Epidermal melanocyte (primary cell): ENCODE measurements around the gene PALM3.
A peak's percentile ranks its signal among the peaks of the same experiment; 100 is the strongest.
"Not testable (repeated sequence)": the region's sequence is repeated elsewhere in the genome, so short reads cannot be mapped to it uniquely, and the experiment has no call there.

Source experiments
- DNase-seq: peaks from one replicate; pipeline ENCODE4 v3.0.0; 2011; ENCODE audit warnings: low spot score; ENCODE audit not compliant: insufficient read length

PALM3 gene

GRCh38 chr19:14059652-14060155, 2.2 kb downstream of the PALM3 start:
- peak; percentile 7 for DNase-seq

- peak; percentile 13 for DNase-seq
Measured at GRCh38 chr19:14059093-14059480, 2.8 kb downstream of the PALM3 start.

- peak; percentile 10 for DNase-seq
Measured at GRCh38 chr19:14058182-14059092, 3.4 kb downstream of the PALM3 start.

GRCh38 chr19:14056741-14057356, 5.0 kb downstream of the PALM3 start:
- peak; percentile 3 for DNase-seq

- DNase-seq, result peak; percentile 5
Measured at GRCh38 chr19:14056069-14056666, 5.7 kb downstream of the PALM3 start.

GRCh38 chr19:14055396-14055795, 6.5 kb downstream of the PALM3 start:
- DNase-seq, result peak; percentile 6

- peak; percentile 6 for DNase-seq
Measured at GRCh38 chr19:14054721-14055120, 7.2 kb downstream of the PALM3 start.

GRCh38 chr19:14054099-14054498, 7.8 kb downstream of the PALM3 start:
- peak; percentile 8 for DNase-seq

- peak; percentile 10 for DNase-seq
Measured at GRCh38 chr19:14053500-14053899, 8.4 kb downstream of the PALM3 start.

- no peak for DNase-seq
Measured at GRCh38 chr19:14053032-14053431, 8.8 kb downstream of the PALM3 start.

- no peak for DNase-seq
Measured at GRCh38 chr19:14052470-14052869, 9.4 kb downstream of the PALM3 start.

GRCh38 chr19:14051980-14052379, 9.9 kb downstream of the PALM3 start:
- DNase-seq, result no peak

- not testable (repeated sequence) for DNase-seq
Measured at GRCh38 chr19:14050961-14051360, 10.9 kb downstream of the PALM3 start.

GRCh38 chr19:14050512-14050911, 11.4 kb downstream of the PALM3 start:
- DNase-seq, result peak; percentile 3

- peak; percentile 20 for DNase-seq
Measured at GRCh38 chr19:14048443-14049153, 13.3 kb downstream of the PALM3 start.

- not testable (repeated sequence) for DNase-seq
Measured at GRCh38 chr19:14047866-14048265, 14.0 kb downstream of the PALM3 start.

GRCh38 chr19:14042659-14043608, 18.9 kb downstream of the PALM3 start:
- DNase-seq, result peak; percentile 67

- no peak for DNase-seq
Measured at GRCh38 chr19:14039181-14039580, 22.7 kb downstream of the PALM3 start.

- no peak for DNase-seq
Measured at GRCh38 chr19:14035706-14036105, 26.2 kb downstream of the PALM3 start.

- DNase-seq, result not testable (repeated sequence)
Measured at GRCh38 chr19:14035159-14035558, 26.7 kb downstream of the PALM3 start.
